ENCODE data around the gene FAM20C. TPM values are rescaled to one million over a fixed set of nuclear protein-coding genes. Genes with fewer than 3 reads are reported as not detected.

Gene FAM20C
- total RNA-seq, 1 experiment from 2014 or later, result 34.0 TPM

GRCh38 chr7:200290-200689, 7.9 kb downstream of the FAM20C start:
- no peaks in the 10 kb centered on the region for H3K27me3 Mint-ChIP-seq (ENCODE audit: insufficient read depth, unreplicated experiment)
- CTCF ChIA-PET, result interaction anchor here (0.9 to 1.0 kb wide), 2 partner anchors 8 to 136 kb away, joined by 3 read pairs; no protein-coding TSS in a partner anchor

DNA sequence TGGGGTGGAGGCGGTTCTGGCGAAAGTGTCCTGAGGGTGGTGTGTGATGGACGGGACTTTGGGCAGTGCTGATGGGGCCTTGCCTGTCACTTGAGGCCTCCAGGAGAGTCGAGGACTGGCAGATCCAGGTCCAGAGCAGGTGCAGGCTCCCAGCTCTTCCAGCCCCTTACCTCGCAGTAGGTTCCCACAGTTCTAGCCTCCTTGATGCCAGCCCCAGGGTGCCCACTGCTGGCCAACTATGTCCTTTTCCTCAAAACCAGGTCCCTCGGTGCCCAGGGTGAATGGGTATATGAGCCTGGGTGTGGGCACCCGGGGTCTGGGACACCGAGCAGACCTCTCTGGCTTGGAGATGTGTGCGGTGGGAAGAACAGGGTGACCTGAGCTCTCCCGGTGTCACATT, 8.3 kb downstream of the FAM20C start:
- BruUV-seq (replicated peaks), result no TSS peak
- no peaks in the 10 kb centered on the region for H3K9me3 ChIP-seq
- Mint-ChIP-seq H3K27me3 (ENCODE audit: insufficient read depth, unreplicated experiment) (no peaks in the 10 kb centered on the region), H3K27ac (ENCODE audit: unreplicated experiment) (no peak overlapping the region), H3K4me1 (ENCODE audit: low read depth, unreplicated experiment) (peaks cover 4% of the 10 kb centered on the region), H3K4me3 (ENCODE audit: unreplicated experiment) (no peak overlapping the region), H3K9me3 (ENCODE audit: unreplicated experiment) (no peaks in the 10 kb centered on the region), H3K36me3 (ENCODE audit: insufficient read depth, unreplicated experiment) (peaks cover 37% of the 10 kb centered on the region)
- intact Hi-C loops (cut with micrococcal nuclease; ENCODE audit: unreplicated experiment), result no loop called here
- no peak overlapping the region for H3K4me3 ChIP-seq (ENCODE audit: low read depth, low read length)
- DNase-seq, result no peak
- peaks cover 8% of the 10 kb centered on the region; the same call in 1 of the 2 replicates for H3K4me1 ChIP-seq
- no peak for TF ChIP-seq CTCF (IDR thresholded peaks at IDR 0.05; ENCODE audit: insufficient read depth in 1 of 2, low read depth in 1 of 2, low read length in 1 of 2, severe bottlenecking in 1 of 2, unreplicated experiment in 1 of 2)
- ChIA-PET CTCF (interaction anchor here (0.9 to 1.0 kb wide), 2 partner anchors 9 to 137 kb away, joined by 3 read pairs; no protein-coding TSS in a partner anchor), POLR2A (interaction anchor here (0.6 kb wide), 1 partner anchor 19 kb away, joined by 3 read pairs; no protein-coding TSS in a partner anchor)
- H3K36me3 ChIP-seq (ENCODE audit: control insufficient read depth, insufficient read depth, low read length), result peaks cover 11% of the 10 kb centered on the region
- no peaks in the 10 kb centered on the region for H3K27me3 ChIP-seq (replicated peaks; ENCODE audit: control insufficient read depth, insufficient read depth, low read length)

More at GRCh38 chr7:200290-200689, 7.9 kb downstream of the FAM20C start:
- H3K4me1 Mint-ChIP-seq (ENCODE audit: low read depth, unreplicated experiment), result peaks cover 8% of the 10 kb centered on the region
- H3K4me3 Mint-ChIP-seq (ENCODE audit: unreplicated experiment), result no peak overlapping the region
- peaks cover 8% of the 10 kb centered on the region; the same call in 1 of the 2 replicates for H3K4me1 ChIP-seq
- no peak for DNase-seq
- no peaks in the 10 kb centered on the region for H3K9me3 Mint-ChIP-seq (ENCODE audit: unreplicated experiment)
- peaks cover 10% of the 10 kb centered on the region for H3K36me3 ChIP-seq (ENCODE audit: control insufficient read depth, insufficient read depth, low read length)
- peaks cover 37% of the 10 kb centered on the region for H3K36me3 Mint-ChIP-seq (ENCODE audit: insufficient read depth, unreplicated experiment)
- TF ChIP-seq CTCF (IDR thresholded peaks at IDR 0.05; ENCODE audit: insufficient read depth in 1 of 2, low read depth in 1 of 2, low read length in 1 of 2, severe bottlenecking in 1 of 2, unreplicated experiment in 1 of 2), result peak in 1 of 2 experiments; percentile 14
- no peak overlapping the region for H3K27ac Mint-ChIP-seq (ENCODE audit: unreplicated experiment)
- H3K9me3 ChIP-seq, result no peaks in the 10 kb centered on the region
- intact Hi-C loops (cut with micrococcal nuclease; ENCODE audit: unreplicated experiment), result no loop called here
- no peak overlapping the region for H3K4me3 ChIP-seq (ENCODE audit: low read depth, low read length)
- no TSS peak for BruUV-seq (replicated peaks)
- no peaks in the 10 kb centered on the region for H3K27me3 ChIP-seq (replicated peaks; ENCODE audit: control insufficient read depth, insufficient read depth, low read length)
- POLR2A ChIA-PET, result interaction anchor here (0.6 kb wide), 1 partner anchor 20 kb away, joined by 3 read pairs; no protein-coding TSS in a partner anchor

- Histone ChIP-seq H3K27me3 (replicated peaks; ENCODE audit: control insufficient read depth, insufficient read depth, low read length) (no peaks in the 10 kb centered on the region), H3K9me3 (no peaks in the 10 kb centered on the region), H3K4me1 (no peaks in the 10 kb centered on the region), H3K4me3 (ENCODE audit: low read depth, low read length) (no peak overlapping the region), H3K36me3 (ENCODE audit: control insufficient read depth, insufficient read depth, low read length) (peaks cover 1% of the 10 kb centered on the region; the same call in 1 of the 2 replicates)
- TF ChIP-seq CTCF (IDR thresholded peaks at IDR 0.05; ENCODE audit: insufficient read depth in 1 of 2, low read depth in 1 of 2, low read length in 1 of 2, severe bottlenecking in 1 of 2, unreplicated experiment in 1 of 2), result no peak
- ChIA-PET CTCF (no interaction called here), POLR2A (no interaction called here)
- no peak overlapping the region for H3K4me3 Mint-ChIP-seq (ENCODE audit: unreplicated experiment)
- H3K9me3 Mint-ChIP-seq (ENCODE audit: unreplicated experiment), result no peaks in the 10 kb centered on the region
- no peaks in the 10 kb centered on the region for H3K4me1 Mint-ChIP-seq (ENCODE audit: low read depth, unreplicated experiment)
- intact Hi-C loops (cut with micrococcal nuclease; ENCODE audit: unreplicated experiment), result no loop called here
- no TSS peak for BruUV-seq (replicated peaks)
- no peaks in the 10 kb centered on the region for H3K27me3 Mint-ChIP-seq (ENCODE audit: insufficient read depth, unreplicated experiment)
- H3K27ac Mint-ChIP-seq (ENCODE audit: unreplicated experiment), result no peak overlapping the region
- H3K36me3 Mint-ChIP-seq (ENCODE audit: insufficient read depth, unreplicated experiment), result peaks cover 47% of the 10 kb centered on the region
- no peak for DNase-seq
Observed at GRCh38 chr7:204326-204725, 12.0 kb downstream of the FAM20C start.

Measured in Caco-2 (cell line).